Umbilical cord (tissue), 1 donor: Measurements from ENCODE around the gene CCDC71L. TPM values are rescaled to one million over a fixed set of nuclear protein-coding genes. Genes with fewer than 3 reads are reported as not detected.

Source experiments
- total RNA-seq: library from RNA; depleted of rRNA; stranded (reverse); fragments of >200 nt; gene quantifications from one replicate; pipeline ENCODE4 v1.2.3, GENCODE V29; 2014; ENCODE audit warnings: low replicate concordance; ENCODE audit not compliant: insufficient read depth

The CCDC71L gene
- total RNA-seq, 1 donor from 2014 or later, result 28.9 TPM

Other genes starting within 250 kb of the CCDC71L start
- gene PIK3CG, start 204.1 kb upstream of the CCDC71L start, total RNA-seq, result 10.6 TPM